GM19023 (cell line): Measurements from ENCODE around the gene NPEPL1.

Experiments
- ATAC-seq: cut with Tn5 transposase; IDR thresholded peaks from one replicate; pipeline ENCODE4 v1.9.1; 2021; ENCODE audit warnings: mild to moderate bottlenecking, moderate library complexity; ENCODE audit not compliant: unreplicated experiment

Gene NPEPL1

DNA sequence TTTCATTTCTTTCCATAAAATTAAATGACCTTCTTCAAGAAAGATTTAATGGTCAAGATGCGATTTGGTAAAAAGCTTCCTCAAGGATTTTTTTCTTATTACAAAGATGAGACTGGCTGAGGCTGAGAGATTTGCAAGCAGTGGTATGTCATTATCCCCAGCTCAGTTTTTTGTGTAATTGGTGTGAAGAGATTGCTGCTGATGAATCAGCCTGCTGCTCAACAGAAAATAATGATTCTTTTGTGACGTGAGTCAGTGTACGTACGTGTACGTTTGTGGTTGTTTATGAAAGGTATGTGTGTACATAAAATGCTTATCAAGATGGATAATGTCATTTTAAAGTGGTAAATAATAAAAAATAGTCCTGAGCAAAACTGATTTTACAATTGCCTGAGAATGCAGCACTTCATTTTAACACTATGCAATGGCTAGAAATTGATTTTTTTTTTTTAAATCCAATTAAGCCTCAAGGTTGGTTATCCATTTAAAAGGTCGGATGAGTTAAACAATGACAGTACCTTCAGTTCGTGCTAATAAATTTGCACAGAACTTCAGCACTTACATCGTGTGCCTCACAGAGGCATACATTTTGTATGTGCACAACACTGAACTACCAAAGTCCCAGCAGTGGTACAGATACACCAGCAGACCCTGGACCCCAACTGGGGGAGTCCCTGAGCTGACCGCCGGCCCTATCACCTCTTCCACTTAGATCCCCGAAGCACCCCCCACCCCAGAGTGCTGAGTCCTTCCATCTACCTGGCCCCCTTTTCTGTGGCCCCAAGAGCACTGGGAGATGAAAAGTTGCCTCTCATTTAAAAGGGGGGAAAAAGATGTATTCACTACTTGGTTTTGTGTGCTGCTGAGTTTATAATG lies 9.7 kb upstream of the NPEPL1 start:
- ATAC-seq, result no peak

DNA sequence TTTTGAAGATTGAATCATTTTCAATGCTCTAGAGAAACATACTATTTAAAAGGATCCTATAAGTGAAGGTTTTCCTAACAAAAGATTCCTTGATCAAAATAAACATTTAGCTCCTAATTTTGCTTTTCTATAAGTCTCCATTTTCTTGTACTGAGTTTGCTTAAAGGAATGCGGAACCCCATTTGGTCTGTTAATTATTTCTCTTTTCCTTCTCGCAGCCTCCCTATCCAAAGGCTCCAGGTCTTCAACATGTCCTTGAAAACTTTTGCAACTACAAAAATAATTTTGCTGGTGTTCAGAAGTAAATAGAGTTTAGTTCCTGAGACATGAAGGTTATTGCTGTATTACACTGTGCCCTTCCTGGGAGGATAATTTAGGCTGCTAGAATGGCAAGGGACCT lies 8.3 kb upstream of the NPEPL1 start:
- no peak for ATAC-seq

DNA sequence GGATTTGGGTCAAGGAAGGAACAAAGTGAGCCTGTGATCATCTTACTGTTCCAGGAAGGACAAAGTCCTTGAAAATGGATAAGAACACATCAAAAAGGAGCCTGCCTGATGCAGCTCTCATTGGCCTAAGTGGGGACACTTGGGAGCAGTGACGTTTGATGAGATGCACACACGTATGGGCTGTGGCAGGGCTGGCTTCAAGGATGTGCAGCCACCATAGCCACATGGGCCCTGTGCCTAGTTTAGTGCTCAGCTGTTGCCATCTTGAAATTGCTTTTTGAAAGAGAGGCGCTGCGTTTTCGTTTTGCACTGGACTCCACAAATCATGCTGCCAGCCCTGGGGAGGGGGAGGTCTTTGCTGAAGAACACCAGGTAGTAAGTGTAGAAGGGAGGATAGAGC lies 6.6 kb upstream of the NPEPL1 start:
- ATAC-seq, result no peak

DNA sequence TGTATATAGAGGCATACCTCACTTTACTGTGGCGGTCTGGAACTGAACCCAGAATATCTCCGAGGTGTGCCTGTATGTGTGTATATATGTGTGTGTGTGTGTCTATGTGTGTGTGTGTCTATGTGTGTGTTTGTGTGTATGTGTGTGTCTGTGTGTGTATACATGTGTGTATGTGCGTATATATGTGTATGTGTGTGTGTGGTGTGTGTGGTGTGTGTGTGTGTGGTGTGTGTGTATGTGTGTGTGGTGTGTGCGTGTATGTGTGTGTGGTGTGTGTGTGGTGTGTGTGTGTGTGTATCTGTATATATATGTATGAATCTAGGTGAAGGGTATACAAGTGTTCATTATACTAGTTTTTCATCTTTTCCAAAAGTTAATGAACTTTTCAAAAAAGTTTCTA lies 4.2 kb upstream of the NPEPL1 start:
- ATAC-seq, result no peak

DNA sequence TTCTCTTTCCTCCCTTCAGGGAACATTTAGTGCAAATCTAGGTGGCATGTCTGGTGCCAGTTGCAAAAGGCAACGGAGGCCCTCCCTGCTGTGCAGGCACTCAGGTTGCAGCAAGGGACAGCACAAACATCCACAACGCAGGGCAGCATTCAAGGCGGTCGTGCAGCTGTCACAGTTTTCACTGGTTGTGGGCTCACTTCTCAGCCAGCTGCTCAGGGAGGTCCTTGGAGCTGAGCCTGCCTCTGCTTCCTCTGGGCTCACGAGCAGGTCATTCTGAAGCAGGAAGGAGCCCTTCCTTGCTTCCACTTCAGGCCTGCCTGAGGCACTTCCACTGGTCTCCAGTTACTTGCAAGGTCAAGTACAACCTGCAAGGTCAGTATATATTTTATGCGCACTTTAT lies 3.8 kb upstream of the NPEPL1 start:
- no peak for ATAC-seq

DNA sequence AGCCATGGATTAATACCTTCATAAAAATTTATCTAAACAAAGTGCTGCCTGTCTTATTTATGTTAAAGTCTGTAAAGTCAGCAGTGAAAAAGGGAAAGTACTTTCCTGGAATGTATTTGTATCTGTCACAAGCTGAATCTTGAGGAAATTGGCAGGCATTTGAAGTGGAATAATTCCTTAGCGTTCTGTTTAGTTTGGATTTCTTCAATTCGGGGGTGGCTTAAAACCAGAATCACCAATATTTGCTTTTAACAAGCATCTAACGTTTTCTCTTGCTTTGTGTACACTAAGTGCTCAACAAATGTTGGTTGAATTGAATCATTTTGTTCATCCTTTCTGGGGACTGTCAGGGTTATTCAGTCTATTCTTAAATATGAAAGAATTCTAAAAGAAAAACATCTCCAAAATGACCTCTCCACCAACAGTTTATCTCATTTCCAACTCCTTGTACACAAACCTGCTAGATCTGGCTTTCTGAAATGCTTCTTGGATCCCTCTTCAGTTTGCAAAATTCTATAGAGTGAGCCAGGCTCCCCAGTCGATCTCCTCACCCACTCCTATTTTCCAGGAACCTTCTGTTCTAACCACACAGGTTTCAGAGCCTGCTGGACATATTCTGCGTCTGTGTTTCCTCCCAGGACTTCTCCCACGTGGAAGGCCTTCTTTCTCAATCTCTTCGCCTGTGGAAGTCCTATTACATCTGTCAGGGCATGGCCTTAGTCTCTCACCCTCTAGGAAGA lies 2.0 kb upstream of the NPEPL1 start:
- ATAC-seq, result no peak

DNA sequence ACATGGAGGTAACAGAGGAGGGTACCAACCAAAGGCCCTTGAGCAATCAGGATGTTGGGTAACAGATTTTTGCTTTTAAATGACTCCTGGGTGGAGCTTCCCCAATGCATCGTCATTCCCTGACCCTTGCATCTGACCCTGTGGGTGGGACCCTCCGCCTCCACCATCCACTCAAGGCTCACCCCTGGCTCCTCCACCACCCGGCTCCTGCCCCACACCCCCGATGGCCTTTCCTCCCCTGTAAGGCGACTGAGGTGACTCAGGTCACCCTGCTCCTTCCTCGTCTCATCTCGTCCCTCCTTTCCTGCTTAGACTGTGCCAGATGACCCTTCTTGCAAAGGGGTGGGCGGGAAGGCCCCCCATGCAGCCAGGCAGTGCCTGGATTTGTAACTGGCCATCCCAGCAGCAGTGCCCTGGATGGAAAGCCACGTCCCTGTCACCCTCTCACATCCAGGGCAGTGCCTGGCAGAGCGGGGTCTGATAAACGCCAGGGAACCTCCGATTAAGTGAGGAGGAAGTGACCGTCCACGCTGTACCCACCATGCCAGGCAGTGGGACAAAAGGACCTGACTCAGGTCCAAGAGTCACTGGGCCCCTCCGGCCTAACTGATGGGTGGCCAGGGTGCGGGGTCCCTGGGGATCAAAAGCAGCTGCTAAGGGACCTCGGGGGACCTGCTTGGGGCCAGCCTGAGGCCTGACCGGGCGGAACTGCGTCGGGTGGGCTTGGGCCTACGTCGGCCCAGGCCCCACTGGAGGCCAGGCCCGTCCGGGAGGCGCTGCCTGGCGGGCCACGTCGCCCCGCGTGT lies 624 bp upstream of the NPEPL1 start:
- peak; percentile 4 for ATAC-seq

DNA sequence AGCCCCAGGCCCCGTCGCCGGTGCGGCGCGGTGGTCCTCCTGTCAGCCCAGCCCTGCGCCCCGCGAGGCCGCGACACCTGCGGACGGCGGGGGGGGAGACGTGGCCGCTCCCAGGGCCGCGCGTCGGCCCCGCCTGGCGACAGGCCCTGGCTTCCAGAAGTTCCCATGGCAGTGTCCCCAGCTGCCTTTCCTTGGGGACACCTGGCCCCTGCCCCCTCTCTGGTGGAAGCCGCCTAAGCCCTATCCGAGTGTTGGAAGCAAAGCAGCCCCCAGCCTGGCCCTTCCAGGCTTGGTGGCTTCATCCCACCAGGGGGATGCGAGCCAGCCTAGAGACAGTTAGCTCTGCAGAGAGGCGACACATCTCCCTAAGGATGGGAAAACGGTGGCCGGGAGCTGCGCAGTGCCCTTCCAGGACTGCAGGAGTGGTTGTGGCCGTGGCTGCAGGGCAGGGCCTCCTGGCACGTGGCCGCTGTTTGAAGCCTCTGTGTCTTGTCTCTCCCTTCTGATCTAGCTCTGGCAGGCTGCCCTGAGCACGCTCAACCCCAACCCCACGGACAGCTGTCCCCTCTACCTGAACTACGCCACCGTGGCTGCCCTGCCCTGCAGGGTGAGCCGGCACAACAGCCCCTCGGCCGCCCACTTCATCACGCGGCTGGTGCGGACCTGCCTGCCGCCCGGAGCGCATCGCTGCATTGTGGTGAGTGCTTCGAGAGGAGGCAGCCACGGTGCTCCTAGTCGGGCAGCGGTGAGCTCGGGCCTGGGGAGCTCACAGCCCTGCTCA lies 816 bp downstream of the NPEPL1 start:
- ATAC-seq, result peak; percentile 7

DNA sequence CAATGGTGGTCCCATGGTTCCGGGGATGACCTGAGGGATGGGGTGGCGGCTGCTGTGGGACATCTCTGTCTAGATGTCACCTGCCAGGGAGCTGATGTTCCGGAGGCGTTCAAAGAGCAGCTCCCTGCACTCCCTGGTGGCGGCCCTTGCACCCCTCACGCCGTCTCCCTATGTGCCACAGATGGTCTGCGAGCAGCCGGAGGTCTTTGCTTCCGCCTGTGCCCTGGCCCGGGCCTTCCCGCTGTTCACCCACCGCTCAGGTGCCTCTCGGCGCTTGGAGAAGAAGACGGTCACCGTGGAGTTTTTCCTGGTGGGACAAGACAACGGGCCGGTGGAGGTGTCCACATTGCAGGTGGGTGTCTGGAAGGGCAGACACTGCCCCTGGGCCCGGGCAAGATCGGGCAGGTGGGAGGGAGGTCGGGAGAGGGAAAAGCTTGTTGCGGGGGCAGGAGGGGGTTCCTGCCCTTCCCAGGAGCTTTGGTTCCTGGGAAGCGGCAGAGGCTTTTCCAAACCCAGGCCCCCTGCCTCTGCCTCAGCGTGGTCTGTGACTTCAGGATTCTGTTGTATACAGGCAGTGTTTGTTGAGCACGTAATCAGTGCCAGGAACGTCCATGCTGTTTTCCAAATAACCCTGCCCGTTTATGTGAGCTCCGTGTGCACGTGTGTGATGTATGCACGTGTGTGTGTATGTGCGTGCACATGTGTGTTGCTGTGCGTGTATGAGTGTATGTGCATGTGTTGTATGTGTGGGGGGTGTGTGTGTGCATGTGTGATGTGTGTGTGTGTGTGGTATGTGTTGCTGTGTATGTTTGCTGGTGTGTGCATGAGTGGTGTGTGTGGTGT lies 1.9 kb downstream of the NPEPL1 start:
- ATAC-seq, result no peak

DNA sequence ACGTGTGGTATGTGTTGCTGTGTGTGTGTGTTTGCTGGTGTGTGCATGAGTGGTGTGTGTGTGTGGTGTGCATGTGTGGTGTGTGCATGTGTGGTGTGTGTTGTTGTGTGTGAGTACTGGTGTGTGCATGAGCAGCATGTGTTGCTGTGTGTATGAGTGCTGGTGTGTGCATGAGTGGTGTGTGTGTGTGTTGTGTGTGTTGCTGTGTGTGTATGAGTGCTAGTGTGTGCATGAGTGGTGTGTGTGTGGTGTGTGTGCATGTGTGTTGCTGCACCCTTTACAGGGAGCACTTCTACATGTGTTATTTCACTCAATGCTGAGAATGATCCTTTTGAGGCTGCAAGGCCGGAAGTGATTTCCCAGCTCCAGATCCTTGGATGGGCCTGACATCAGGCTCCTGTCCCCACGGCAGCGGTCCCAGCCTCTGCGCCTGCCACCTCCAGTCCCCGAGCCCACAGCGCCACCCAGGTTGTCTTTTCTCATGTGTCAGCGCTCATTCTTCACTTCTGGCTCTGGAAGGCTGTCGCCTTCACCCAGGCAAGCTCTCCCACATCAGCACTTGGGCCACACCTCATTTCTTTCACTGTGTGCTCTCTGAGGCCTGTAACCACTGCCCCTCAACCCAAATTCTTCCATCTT lies 2.6 kb downstream of the NPEPL1 start:
- no peak for ATAC-seq

DNA sequence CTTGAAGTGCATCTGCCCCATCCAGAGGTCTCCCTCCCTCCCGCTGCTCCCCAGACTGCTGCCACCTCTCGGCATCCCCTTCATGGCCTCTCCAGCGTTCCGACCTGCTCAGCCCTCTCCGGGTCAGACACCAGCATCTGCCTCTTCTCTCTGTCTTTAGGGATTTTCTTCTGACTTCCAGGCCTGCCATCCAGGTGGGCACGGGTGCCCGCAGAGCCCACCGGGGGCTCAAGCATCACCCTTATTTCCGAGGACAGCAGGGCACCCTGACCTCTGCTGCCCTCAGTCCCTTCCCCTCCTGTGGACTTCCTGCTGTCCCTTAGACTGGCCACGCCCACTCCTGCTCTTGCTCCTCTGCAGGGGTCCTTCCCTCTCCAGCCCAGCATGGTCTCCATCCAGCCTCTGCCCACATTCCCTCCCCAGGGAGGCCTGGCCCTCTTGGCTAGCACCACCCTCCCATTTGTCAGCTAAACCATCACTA lies 3.3 kb downstream of the NPEPL1 start:
- no peak for ATAC-seq

DNA sequence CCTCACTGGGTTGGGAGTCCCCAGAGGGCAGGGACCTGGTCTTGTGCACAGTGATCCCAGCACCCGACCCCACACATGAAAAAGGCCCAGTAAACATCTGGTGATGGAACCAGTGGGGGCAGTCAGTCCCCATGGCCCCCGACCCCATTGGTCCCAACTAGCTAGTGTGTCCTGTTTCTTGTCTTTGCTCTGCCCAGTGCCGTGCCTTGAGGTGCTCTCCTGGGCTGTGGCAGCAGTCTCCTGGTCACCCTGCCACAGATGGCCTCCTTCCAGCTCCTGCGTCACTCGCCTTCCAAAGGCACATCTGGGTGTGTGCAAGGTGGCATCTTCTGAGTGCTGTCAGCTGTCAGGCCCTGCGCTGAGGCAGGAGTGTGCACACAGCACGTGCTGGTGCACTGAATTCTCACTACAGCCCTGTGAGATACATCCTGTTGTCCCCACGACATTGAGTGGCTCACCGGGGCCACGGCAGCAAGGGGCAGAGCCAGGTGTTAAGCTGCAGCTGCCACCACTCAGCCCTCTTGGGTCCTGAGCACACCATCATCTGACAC lies 3.9 kb downstream of the NPEPL1 start:
- ATAC-seq, result no peak

DNA sequence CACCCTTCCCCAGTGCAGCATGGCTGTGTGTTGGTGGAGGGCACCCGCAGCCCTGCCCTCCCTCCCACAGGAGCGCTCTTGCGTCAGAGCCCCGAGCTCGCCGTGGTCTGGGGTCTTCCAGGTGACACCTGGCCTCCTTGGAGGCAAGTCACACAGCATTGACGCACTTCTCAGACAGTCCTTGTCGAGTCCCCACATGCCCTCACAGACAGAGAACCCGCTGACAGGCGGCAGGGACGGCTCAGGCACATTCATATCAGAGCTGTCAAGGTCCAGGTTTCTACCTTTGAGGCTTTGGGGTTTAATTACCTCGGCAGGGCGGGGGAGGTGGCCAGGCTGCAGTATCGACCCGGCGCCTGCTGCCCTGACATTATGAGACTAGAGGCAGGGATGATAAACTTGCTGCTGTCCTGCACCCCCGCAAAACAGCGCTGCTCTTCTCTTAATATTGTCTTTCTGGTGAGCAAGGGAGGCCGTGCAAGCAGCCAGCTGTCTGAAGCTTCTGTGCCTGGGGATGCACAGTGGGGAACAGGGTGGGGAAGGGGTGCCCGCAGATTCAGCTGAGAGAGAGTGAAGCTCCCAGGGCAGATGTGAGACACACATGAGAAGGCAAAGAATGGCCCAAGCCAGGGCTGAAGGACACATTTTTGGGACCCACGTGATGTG lies 4.7 kb downstream of the NPEPL1 start:
- ATAC-seq, result no peak

DNA sequence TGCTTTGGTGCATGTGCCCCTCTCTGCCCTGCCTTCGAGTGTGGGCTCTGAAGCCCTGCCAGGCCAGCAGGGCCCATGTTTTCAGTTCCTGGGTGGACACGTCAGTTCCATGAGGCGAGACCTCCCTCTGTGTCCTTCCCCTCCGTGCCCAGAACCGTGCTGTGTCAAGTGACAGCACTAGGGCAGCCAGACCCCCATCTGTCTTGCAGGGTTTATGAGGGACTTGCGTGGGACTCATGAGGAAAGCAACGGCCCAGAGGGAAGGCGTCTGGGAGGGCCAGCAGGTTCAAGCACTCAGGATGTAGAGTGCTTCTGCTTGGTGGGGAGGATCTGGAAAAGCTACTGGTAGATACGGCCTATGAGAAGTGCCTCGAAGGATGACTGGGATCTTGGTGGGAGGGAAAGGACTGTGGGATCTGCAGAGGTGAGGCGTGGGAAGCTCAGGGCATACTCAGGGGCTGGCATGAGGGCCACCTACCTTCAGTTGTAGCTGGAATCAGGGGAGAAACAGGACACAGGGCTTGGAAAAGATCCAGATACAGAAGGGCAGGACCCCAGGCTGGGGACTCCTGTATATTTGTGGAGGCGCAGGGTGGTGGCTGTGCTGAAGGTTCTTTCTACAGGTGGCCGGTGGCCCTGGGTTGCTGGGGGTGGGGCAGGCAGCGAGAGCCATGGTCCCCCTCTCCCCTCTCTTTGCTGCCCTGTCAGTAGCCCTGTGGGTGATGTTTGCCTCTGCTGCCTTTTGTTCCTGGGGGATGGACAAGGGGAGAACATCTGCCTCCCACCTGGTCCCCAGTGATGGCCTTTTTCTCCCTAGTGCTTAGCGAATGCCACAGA lies 5.5 kb downstream of the NPEPL1 start:
- no peak for ATAC-seq

DNA sequence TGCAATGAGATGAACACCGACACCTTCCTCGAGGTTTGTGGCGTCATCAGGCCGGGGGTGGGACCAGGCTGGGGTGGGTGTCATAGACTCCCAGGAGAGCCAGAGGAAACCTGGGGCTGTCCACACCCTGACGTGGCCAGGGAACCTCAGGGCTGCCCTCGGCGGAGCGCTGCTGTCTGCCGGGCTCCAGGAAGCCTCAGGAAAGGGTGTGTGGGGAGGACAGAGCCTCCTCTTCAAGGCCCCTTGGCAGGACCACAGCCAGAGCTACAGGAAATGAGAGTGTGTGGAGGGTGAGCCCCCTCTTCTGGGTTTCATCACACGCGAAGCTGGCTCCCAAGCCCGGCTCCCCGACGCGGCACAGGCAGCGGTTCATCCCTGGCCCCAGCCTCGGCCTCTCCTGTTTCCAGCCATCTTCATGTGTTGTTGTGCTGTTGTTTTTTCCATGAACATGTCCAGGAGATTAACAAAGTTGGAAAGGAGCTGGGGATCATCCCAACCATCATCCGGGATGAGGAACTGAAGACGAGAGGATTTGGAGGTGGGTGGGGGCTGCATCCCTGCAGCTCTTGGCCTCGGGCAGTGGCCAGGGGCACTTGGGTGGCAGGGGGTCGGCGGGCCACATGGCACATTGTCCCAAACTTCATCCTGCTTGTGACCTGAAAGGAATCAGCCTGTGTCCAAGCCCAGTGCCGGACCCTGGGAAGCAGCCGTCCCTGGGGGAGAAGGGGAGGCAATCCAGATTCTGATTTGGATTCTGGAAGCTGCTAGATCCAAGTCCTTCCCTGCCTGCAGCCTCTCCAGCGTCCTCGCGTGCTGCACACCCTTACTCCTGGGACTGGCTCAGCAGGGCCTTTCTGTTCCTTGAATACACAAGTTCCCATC lies 6.4 kb downstream of the NPEPL1 start:
- no peak for ATAC-seq

DNA sequence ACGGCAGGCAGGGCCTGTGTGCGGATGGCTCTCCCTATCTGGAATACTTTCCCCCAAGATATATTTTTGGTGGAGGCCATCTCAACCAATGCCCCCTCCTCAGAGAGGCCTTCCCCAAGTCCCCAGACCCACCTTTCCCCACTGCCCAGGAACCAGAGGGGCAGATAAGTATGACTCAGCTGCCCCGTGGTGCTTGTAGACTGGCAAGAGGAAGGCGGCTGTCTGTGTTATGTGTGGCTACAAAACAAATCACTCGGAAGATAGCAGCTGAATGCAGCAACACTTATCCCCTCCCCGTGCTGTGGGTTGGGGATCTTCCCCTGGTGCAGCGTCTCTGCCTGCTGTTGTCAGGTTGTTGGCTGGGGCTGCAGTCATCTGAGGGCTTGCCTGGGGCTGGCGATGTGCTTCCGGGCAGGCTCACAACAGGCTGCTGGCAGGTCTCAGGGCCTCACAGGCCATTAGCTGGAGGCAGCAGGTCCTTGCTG lies 7.1 kb downstream of the NPEPL1 start:
- no peak for ATAC-seq
